MM.1S (cell line): Measurements from ENCODE around the gene SCRT2.

Experiments
- EZH2 ChIP-seq: fragments of 300-600 bp; sonication (generic); optimal IDR thresholded peaks from 2 replicates; pipeline ENCODE3; 2017; ENCODE audit warnings: low read depth, mild to moderate bottlenecking, antibody characterized with exemption, low read length, mixed read lengths
- EZH2phosphoT487 ChIP-seq: fragments of 300-600 bp; sonication (generic); IDR thresholded peaks from 2 replicates; pipeline ENCODE4 v1.6.1; 2018; ENCODE audit warnings: antibody characterized with exemption, low read length
- TF ChIP-seq, protein P1 (sequence below): fragments of 300-600 bp; sonication (generic); IDR thresholded peaks from 2 replicates; pipeline ENCODE4 v1.5.1; 2016; ENCODE audit warnings: antibody characterized with exemption, low read length, mixed read lengths

DNA sequence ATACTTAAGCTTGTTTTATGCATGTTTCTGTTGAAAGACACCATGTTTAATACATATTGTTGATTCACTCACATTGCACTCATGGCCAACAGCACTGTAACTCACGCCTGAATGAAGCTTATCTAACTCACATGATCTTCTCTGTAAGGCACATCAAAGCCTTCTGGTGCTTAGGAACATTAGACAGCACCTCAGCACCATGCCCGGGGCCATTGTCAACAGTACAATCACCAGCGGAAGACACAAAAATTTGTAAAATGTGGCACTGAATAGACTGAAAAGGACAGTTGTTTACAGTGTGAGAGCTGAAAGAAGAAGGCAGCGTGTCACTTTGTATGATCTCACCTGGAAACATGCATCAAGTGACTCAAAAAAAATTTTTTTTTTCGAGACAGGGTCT lies 56.6 kb downstream of the SCRT2 start:
- TF ChIP-seq, protein P1, sequence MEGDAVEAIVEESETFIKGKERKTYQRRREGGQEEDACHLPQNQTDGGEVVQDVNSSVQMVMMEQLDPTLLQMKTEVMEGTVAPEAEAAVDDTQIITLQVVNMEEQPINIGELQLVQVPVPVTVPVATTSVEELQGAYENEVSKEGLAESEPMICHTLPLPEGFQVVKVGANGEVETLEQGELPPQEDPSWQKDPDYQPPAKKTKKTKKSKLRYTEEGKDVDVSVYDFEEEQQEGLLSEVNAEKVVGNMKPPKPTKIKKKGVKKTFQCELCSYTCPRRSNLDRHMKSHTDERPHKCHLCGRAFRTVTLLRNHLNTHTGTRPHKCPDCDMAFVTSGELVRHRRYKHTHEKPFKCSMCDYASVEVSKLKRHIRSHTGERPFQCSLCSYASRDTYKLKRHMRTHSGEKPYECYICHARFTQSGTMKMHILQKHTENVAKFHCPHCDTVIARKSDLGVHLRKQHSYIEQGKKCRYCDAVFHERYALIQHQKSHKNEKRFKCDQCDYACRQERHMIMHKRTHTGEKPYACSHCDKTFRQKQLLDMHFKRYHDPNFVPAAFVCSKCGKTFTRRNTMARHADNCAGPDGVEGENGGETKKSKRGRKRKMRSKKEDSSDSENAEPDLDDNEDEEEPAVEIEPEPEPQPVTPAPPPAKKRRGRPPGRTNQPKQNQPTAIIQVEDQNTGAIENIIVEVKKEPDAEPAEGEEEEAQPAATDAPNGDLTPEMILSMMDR, result no peak
- no peak for TF ChIP-seq EZH2
- no peak for TF ChIP-seq EZH2phosphoT487
